Activated naive CD4-positive, alpha-beta T cell treated with anti-CD3 and anti-CD28 coated beads, Interleukin-2, amount 50 U/mL, for 16 hours (primary cell): ENCODE data around the gene SEC61B.

Source experiments
- DNase-seq: peaks from one replicate; pipeline ENCODE4 v3.0.0-alpha.2; 2020

The SEC61B gene

GRCh38 chr9:99238331-99238730 is 16.2 kb downstream of the SEC61B start:
- DNase-seq: no peak

- DNase-seq: no peak
Measured at GRCh38 chr9:99239341-99240060, 17.4 kb downstream of the SEC61B start.

GRCh38 chr9:99241106-99241505 is 19.0 kb downstream of the SEC61B start:
- DNase-seq: no peak

GRCh38 chr9:99244344-99245260 is 22.5 kb downstream of the SEC61B start:
- DNase-seq: no peak

- DNase-seq: no peak
Measured at GRCh38 chr9:99249619-99250018, 27.5 kb downstream of the SEC61B start.

- DNase-seq: no peak
Measured at GRCh38 chr9:99251157-99251556, 29.1 kb downstream of the SEC61B start.

- no peak for DNase-seq
Measured at GRCh38 chr9:99253134-99253533, 31.1 kb downstream of the SEC61B start.

GRCh38 chr9:99253772-99254431 is 31.8 kb downstream of the SEC61B start:
- DNase-seq: peak; percentile 82

- DNase-seq: no peak
Measured at GRCh38 chr9:99255651-99256050, 33.6 kb downstream of the SEC61B start.

GRCh38 chr9:99257723-99258389 is 35.8 kb downstream of the SEC61B start:
- no peak for DNase-seq

- DNase-seq: peak; percentile 29
Measured at GRCh38 chr9:99259231-99259918, 37.3 kb downstream of the SEC61B start.

- DNase-seq: no peak
Measured at GRCh38 chr9:99261923-99262322, 39.8 kb downstream of the SEC61B start.

- DNase-seq: no peak
Measured at GRCh38 chr9:99262949-99263418, 40.9 kb downstream of the SEC61B start.

- DNase-seq: peak; percentile 24
Measured at GRCh38 chr9:99264070-99264680, 42.1 kb downstream of the SEC61B start.

- no peak for DNase-seq
Measured at GRCh38 chr9:99265691-99266090, 43.6 kb downstream of the SEC61B start.

- DNase-seq: peak; percentile 64
Measured at GRCh38 chr9:99266255-99267023, 44.4 kb downstream of the SEC61B start.

- DNase-seq: no peak
Measured at GRCh38 chr9:99269416-99269815, 47.3 kb downstream of the SEC61B start.

- no peak for DNase-seq
Measured at GRCh38 chr9:99270491-99270890, 48.4 kb downstream of the SEC61B start.

GRCh38 chr9:99272836-99273235 is 50.8 kb downstream of the SEC61B start:
- DNase-seq: no peak

- no peak for DNase-seq
Measured at GRCh38 chr9:99274016-99274415, 51.9 kb downstream of the SEC61B start.

- no peak for DNase-seq
Measured at GRCh38 chr9:99274495-99274894, 52.4 kb downstream of the SEC61B start.
